Panc1 (cell line): ENCODE results near the gene MREG. TPM values are rescaled to one million over a fixed set of nuclear protein-coding genes. Genes with fewer than 3 reads are reported as not detected.

Experiments
- ATAC-seq: fragments of 200-7000 bp; cut with Tn5 transposase; 2 replicates; pipeline ENCODE4 v1.9.1; 2020; ENCODE audit warnings: mild to moderate bottlenecking, moderate library complexity
- BruUV-seq: library from RNA; stranded (reverse); fragments of 400-500 nt; replicated peaks from 2 replicates; lab custom pipeline; 2021; lab: Mats Ljungman, UMichigan
- CTCF ChIA-PET: fragments of 300-600 bp; sonication (Branson Sonifier 250); formaldehyde crosslinking; loops from one replicate; lab custom pipeline; 2022; ENCODE audit warnings: antibody characterized with exemption; lab: Charles Lee
- POLR2A ChIA-PET: fragments of 300-600 bp; sonication (Branson Sonifier 250); formaldehyde crosslinking; loops from one replicate; lab custom pipeline; 2022; ENCODE audit warnings: antibody characterized with exemption; lab: Charles Lee
- DNase-seq: peaks from one replicate; pipeline ENCODE4 v3.0.0-alpha.2; 2010; ENCODE audit warnings: low read depth, low spot score
- H3K27ac ChIP-seq: 2 replicates; pipeline ENCODE4 v1.5.1; 2011; ENCODE audit warnings: mild to moderate bottlenecking, low read length, inconsistent platforms
- H3K27me3 ChIP-seq: fragments of 200-500 bp; sonication (Bioruptor generic); 2 replicates; pipeline ENCODE4 v1.6.0; 2014; ENCODE audit warnings: low read length, inconsistent platforms; ENCODE audit not compliant: control insufficient read depth, insufficient read depth
- H3K36me3 ChIP-seq: fragments of 200-500 bp; sonication (Bioruptor generic); 2 replicates; pipeline ENCODE4 v1.5.1; 2014; ENCODE audit warnings: inconsistent platforms, mild to moderate bottlenecking, low read length, moderate library complexity; ENCODE audit not compliant: control insufficient read depth, insufficient read depth
- H3K4me1 ChIP-seq: 2 replicates; pipeline ENCODE4 v1.5.1; 2011; ENCODE audit warnings: inconsistent platforms, mild to moderate bottlenecking, low read length, moderate library complexity; ENCODE audit not compliant: control insufficient read depth, insufficient read depth
- H3K4me3 ChIP-seq, 2 experiments: 2 replicates each; pipeline ENCODE4 v1.5.1; 2011 to 2012; ENCODE audit warnings: low read depth in 2 of 2, low read length in 2 of 2, mild to moderate bottlenecking in 2 of 2, inconsistent platforms in 1 of 2, moderate library complexity in 1 of 2
- H3K9me3 ChIP-seq: fragments of 200-500 bp; sonication (Bioruptor generic); 2 replicates; pipeline ENCODE4 v1.5.1; 2014; ENCODE audit warnings: low read depth, mild to moderate bottlenecking, inconsistent platforms, low read length, moderate library complexity; ENCODE audit not compliant: control insufficient read depth, insufficient read depth
- CTCF ChIP-seq: fragments of 450-650 bp; IDR thresholded peaks from 2 replicates; pipeline ENCODE4 v1.5.1; 2017; ENCODE audit warnings: mild to moderate bottlenecking
- POLR2AphosphoS5 ChIP-seq: IDR thresholded peaks from 2 replicates; pipeline ENCODE4 v1.6.1; 2012; ENCODE audit warnings: mild to moderate bottlenecking, low read depth, low read length, moderate library complexity
- REST ChIP-seq, 2 experiments: IDR thresholded peaks; 2 replicates each; pipeline ENCODE4 v1.6.1; 2011 to 2012; ENCODE audit warnings: low read depth in 2 of 2, control low read depth in 1 of 2, low read length in 1 of 2, mild to moderate bottlenecking in 1 of 2, moderate library complexity in 1 of 2; ENCODE audit not compliant: insufficient read depth in 1 of 2
- SIN3A ChIP-seq: IDR thresholded peaks from 2 replicates; pipeline ENCODE4 v1.6.1; 2012; ENCODE audit warnings: low read depth, mild to moderate bottlenecking, low read length, moderate library complexity, borderline replicate concordance; ENCODE audit not compliant: insufficient read depth
- TCF7L2 ChIP-seq: IDR thresholded peaks from 2 replicates; pipeline ENCODE4 v1.6.1; 2011; ENCODE audit warnings: mild to moderate bottlenecking, low read depth, low read length, inconsistent platforms
- in situ Hi-C: cut with HindIII; loops from 2 replicates; pipeline ENCODE4 v1.10.0; 2016; ENCODE audit warnings: low sequenced_read_pairs, low pct_unique_long_range_greater_than_20kb
- intact Hi-C: fragments of 100-400 bp; cut with micrococcal nuclease; formaldehyde crosslinking; loops from one replicate; pipeline ENCODE4 v1.10.0; 2022; ENCODE audit not compliant: unreplicated experiment
- total RNA-seq: library from RNA; stranded (reverse); gene quantifications from one replicate; pipeline ENCODE4 v1.2.1, GENCODE V29; 2021; ENCODE audit not compliant: unreplicated experiment

MREG gene
- total RNA-seq, 1 experiment from 2014 or later: 19.2 TPM

- Histone ChIP-seq H3K4me1 (no peaks in the 10 kb centered on the region), H3K4me3 (no peak overlapping the region), H3K9me3 (no peaks in the 10 kb centered on the region), H3K36me3 (no peaks in the 10 kb centered on the region; the same call in 1 of the 2 replicates), H3K27ac (no peak overlapping the region), H3K27me3 (no peaks in the 10 kb centered on the region)
- in situ Hi-C loops (no loop called here), intact Hi-C loops (no loop called here)
- ATAC-seq (no peak), DNase-seq (no peak)
- TF ChIP-seq POLR2AphosphoS5: no peak
- no peak for TF ChIP-seq SIN3A
- no peak for TF ChIP-seq CTCF
- TF ChIP-seq TCF7L2: no peak
- no peak for TF ChIP-seq REST (IDR thresholded peaks at IDR 0.05; ENCODE audit: insufficient read depth in 1 of 2, low read depth in 2 of 2, low read length in 1 of 2)
- POLR2A ChIA-PET: no interaction called here
- CTCF ChIA-PET: no interaction called here
- no TSS peak for BruUV-seq
Observed at GRCh38 chr2:215941726-215942125, 71.6 kb downstream of the MREG start.

GRCh38 chr2:215940645-215941184, 72.6 kb downstream of the MREG start:
- DNase-seq: no peak
- intact Hi-C loops: no loop called here
- Histone ChIP-seq H3K27ac (no peak overlapping the region), H3K4me3 (no peak overlapping the region), H3K9me3 (no peaks in the 10 kb centered on the region), H3K27me3 (no peaks in the 10 kb centered on the region), H3K4me1 (no peaks in the 10 kb centered on the region), H3K36me3 (no peaks in the 10 kb centered on the region; the same call in 1 of the 2 replicates)
- CTCF ChIA-PET: no interaction called here
- BruUV-seq: no TSS peak
- ATAC-seq: no peak
- no peak for TF ChIP-seq TCF7L2
- no peak for TF ChIP-seq SIN3A
- no peak for TF ChIP-seq REST (IDR thresholded peaks at IDR 0.05; ENCODE audit: insufficient read depth in 1 of 2, low read depth in 2 of 2, low read length in 1 of 2)
- no peak for TF ChIP-seq CTCF
- no peak for TF ChIP-seq POLR2AphosphoS5
- POLR2A ChIA-PET: no interaction called here
- in situ Hi-C loops: no loop called here
